ENCODE data around the gene AFDN. TPM values are rescaled to one million over a fixed set of nuclear protein-coding genes. Genes with fewer than 3 reads are reported as not detected.
"Not testable (repeated sequence)": the region's sequence is repeated elsewhere in the genome, so short reads cannot be mapped to it uniquely, and the experiment has no call there.

The AFDN gene
- total RNA-seq, 2 experiments from 2014 or later = 11.9 to 14.0 TPM

DNA sequence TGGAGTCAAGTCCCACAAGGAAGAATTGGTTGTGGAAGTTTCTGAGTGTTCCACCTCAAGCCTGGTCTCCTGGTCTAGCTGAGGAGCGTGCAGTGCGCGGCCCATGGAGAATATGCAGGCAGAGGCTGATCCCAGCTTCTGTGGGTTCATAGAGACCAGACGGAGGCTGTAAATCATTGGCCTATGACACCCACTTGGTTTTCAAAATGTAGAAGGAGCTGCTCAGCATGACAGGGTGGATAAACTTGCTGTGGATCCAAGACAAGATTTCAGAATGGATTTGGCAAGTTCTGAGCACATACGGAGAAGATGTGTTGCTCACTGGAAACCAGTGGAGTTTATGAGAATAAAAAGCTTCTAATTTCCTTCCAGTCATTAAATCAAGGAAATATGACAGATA, 171.5 kb downstream of the AFDN start:
- no peak for ATAC-seq
- intact Hi-C loops (cut with DNase I, micrococcal nuclease) = no loop called here
- ChIA-PET CTCF (no interaction called here), POLR2A (no interaction called here)
- no peak for DNase-seq
- no peaks in the 10 kb centered on the region for H3K9me3 Mint-ChIP-seq (ENCODE audit: low read depth)
- H3K27me3 Mint-ChIP-seq = peaks cover 6% of the 10 kb centered on the region
- no peak overlapping the region for H3K4me3 Mint-ChIP-seq
- no peaks in the 10 kb centered on the region for H3K36me3 Mint-ChIP-seq (ENCODE audit: low read depth)
- no peak overlapping the region for H3K27ac Mint-ChIP-seq
- H3K4me1 Mint-ChIP-seq = no peaks in the 10 kb centered on the region

DNA sequence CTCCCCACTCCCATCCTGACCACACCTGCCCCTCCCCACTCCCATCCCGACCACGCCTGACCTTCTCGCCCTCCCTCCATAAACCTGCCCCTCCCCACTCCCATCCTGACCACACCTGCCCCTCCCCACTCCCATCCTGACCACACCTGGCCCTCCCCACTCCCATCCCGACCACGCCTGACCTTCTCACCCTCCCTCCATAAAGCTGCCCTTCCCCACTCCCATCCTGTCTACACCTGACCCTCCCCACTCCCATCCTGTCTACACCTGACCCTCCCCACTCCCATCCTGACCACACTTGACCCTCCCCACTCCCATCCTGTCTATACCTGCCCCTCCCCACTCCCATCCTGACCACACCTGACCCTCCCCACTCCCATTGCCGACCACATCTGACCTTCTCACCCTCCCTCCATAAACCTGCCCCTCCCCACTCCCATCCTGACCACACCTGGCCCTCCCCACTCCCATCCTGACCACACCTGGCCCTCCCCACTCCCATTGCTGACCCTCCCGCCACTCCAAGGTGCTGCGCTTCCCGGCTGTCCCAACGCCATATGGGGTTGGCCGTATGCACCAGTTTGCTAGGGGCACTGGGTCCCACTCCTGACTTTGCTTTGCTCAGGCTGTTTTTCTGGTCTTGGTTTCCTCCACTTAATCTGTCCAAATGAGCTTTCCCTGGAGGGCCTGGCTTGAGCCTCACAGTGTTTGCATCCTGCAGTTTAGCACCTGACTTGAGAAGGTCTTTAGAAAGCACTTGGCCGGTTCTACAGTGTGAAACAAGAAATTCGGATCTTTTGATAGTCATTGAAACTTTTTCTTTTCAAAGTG, 173.7 kb downstream of the AFDN start:
- ChIA-PET CTCF (no interaction called here), POLR2A (no interaction called here)
- Mint-ChIP-seq H3K4me1 (no peaks in the 10 kb centered on the region), H3K36me3 (ENCODE audit: low read depth) (no peaks in the 10 kb centered on the region), H3K4me3 (no peak overlapping the region), H3K9me3 (ENCODE audit: low read depth) (no peaks in the 10 kb centered on the region), H3K27me3 (peaks cover 3% of the 10 kb centered on the region), H3K27ac (no peak overlapping the region)
- DNase-seq (no peak), ATAC-seq (no peak)
- intact Hi-C loops (cut with DNase I, micrococcal nuclease) = no loop called here

DNA sequence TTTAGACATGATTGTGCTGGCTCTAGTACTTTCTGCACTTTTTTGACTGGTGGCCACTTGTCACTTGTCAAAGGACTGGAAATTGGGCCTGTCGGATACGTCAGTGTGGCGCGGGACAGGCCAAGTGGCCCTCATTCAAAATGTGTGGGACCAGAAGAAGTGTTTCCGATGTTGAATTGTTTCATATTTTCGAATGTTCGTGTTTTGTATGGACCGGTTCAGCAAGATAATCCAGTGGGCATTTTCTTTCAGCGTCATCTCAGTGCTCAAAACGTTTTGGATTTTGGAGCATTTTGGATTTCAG, 174.3 kb downstream of the AFDN start:
- POLR2A ChIA-PET = no interaction called here
- Mint-ChIP-seq H3K27ac (no peak overlapping the region), H3K9me3 (ENCODE audit: low read depth) (no peaks in the 10 kb centered on the region), H3K36me3 (ENCODE audit: low read depth) (no peaks in the 10 kb centered on the region), H3K4me1 (no peaks in the 10 kb centered on the region), H3K4me3 (no peak overlapping the region), H3K27me3 (peaks cover 3% of the 10 kb centered on the region)
- ATAC-seq (no peak), DNase-seq (no peak)
- intact Hi-C loops (cut with DNase I, micrococcal nuclease) = no loop called here
- CTCF ChIA-PET = no interaction called here

DNA sequence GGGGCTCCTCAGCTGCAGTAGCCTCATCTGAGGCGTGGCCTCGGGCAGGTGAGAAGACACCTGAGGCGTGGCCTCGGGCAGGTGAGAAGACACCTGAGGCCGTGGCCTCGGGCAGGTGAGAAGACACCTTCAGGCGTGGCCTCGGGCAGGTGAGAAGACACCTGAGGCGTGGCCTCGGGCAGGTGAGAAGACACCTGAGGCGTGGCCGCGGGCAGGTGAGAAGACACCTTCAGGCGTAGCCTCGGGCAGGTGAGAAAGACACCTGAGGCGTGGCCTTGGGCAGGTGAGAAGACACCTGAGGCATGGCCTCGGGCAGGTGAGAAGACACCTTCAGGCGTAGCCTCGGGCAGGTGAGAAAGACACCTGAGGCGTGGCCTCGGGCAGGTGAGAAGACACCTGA, 174.8 kb downstream of the AFDN start:
- ATAC-seq; H3K9me3 Mint-ChIP-seq (ENCODE audit: low read depth); H3K4me1 Mint-ChIP-seq; POLR2A ChIA-PET; CTCF ChIA-PET; H3K36me3 Mint-ChIP-seq (ENCODE audit: low read depth); H3K4me3 Mint-ChIP-seq; H3K27ac Mint-ChIP-seq; H3K27me3 Mint-ChIP-seq; intact Hi-C loops (cut with DNase I, micrococcal nuclease); DNase-seq: not testable (repeated sequence)

DNA sequence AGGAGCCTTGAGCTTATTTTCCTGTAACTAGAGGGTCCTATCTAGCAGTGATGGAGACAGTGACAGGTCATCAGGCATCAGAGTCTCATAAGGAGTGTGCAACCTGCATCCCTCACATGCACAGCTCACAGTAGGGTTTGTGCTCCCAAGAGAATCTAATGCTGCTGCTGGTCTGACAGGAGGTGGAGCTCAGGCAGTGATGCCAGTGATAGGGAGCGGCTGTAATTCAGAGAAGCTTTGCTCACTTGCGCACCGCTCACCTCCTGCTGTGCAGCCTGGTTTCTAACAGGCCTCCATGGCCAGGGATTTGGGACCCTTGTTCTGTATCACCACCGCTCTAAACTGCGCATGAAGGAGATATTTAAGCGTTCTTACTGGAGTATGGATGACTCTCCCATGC, 176.1 kb downstream of the AFDN start:
- ChIA-PET POLR2A (no interaction called here), CTCF (interaction anchor here (0.6 kb wide), 1 partner anchor 537 kb away, joined by 3 read pairs; no protein-coding TSS in a partner anchor)
- DNase-seq = no peak
- H3K27ac Mint-ChIP-seq = no peak overlapping the region
- peaks cover 1% of the 10 kb centered on the region for H3K27me3 Mint-ChIP-seq
- no peak overlapping the region for H3K4me3 Mint-ChIP-seq
- H3K4me1 Mint-ChIP-seq = no peaks in the 10 kb centered on the region
- no peaks in the 10 kb centered on the region for H3K9me3 Mint-ChIP-seq (ENCODE audit: low read depth)
- ATAC-seq = no peak
- intact Hi-C loops (cut with DNase I, micrococcal nuclease) = no loop called here
- no peaks in the 10 kb centered on the region for H3K36me3 Mint-ChIP-seq (ENCODE audit: low read depth)

DNA sequence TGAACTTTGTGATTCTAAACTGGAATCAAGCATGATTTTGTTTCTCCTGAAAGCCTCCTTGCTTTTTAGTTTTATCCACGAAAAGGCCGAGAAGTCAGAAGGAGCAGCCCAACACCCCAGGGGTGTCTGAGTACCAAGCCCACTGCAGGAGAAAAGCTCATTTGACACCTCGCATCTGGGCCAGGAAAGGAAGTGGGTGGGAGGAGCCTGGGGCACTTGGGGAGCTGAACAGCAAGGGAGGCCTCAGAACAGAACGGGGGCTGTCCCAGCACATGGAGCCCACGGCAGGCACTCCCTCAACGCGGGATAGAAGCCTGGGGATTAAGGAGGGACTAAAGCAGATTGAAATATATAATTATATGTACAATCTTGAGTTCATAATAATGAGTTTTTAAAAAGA, 177.3 kb downstream of the AFDN start:
- Mint-ChIP-seq H3K4me1 (no peaks in the 10 kb centered on the region), H3K9me3 (ENCODE audit: low read depth) (peaks cover 2% of the 10 kb centered on the region), H3K27me3 (no peaks in the 10 kb centered on the region), H3K36me3 (ENCODE audit: low read depth) (no peaks in the 10 kb centered on the region), H3K4me3 (no peak overlapping the region), H3K27ac (no peak overlapping the region)
- intact Hi-C loops (cut with DNase I, micrococcal nuclease) = no loop called here
- no peak for ATAC-seq
- ChIA-PET POLR2A (no interaction called here), CTCF (no interaction called here)
- no peak for DNase-seq

DNA sequence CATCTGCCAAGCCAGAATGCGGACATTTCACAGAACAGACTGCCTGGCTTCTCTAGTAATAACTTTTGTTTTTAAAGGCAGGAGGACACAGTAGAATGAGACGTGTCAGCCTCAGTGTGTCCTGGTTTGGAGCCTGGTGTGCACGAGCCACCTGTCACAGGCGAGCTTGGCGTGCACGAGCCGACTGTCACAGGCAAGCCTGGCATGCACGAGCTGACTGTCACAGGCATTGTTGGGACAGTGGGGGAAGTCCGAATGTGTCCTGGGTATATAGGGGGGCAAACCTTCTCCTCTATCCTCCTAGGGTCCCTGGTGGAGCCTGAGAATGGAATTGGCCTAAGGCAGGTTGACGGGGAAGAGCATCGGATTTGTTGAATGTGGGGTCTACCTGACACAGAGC, 178.2 kb downstream of the AFDN start:
- DNase-seq (no peak), ATAC-seq (no peak)
- H3K36me3 Mint-ChIP-seq (ENCODE audit: low read depth) = no peaks in the 10 kb centered on the region
- no peaks in the 10 kb centered on the region for H3K27me3 Mint-ChIP-seq
- H3K27ac Mint-ChIP-seq = no peak overlapping the region
- H3K4me3 Mint-ChIP-seq = no peak overlapping the region
- H3K4me1 Mint-ChIP-seq = no peaks in the 10 kb centered on the region
- intact Hi-C loops (cut with DNase I, micrococcal nuclease) = no loop called here
- CTCF ChIA-PET = no interaction called here
- H3K9me3 Mint-ChIP-seq (ENCODE audit: low read depth) = peaks cover 2% of the 10 kb centered on the region
- POLR2A ChIA-PET = no interaction called here

DNA sequence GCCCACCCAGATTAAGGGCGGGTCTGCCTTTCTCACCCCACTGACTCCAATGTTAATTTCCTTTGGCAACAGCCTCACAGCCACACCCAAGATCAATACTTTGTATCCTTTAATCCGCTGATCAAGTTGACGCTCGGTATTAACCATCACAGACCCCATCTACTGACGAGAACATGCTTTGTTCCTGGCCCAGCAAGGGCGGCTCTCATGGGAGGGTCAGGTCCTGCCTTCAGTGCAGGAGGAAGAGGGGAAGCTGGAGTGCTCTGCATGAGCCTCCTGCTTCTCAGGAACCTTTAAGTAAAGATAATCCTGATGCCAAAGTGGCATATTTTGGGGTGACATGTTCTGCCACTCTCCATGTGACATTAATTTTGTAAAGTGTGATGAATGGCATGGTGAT, 179.1 kb downstream of the AFDN start:
- H3K9me3 Mint-ChIP-seq (ENCODE audit: low read depth) = peaks cover 8% of the 10 kb centered on the region
- no peak overlapping the region for H3K27ac Mint-ChIP-seq
- H3K36me3 Mint-ChIP-seq (ENCODE audit: low read depth) = peaks cover 4% of the 10 kb centered on the region
- H3K4me3 Mint-ChIP-seq = no peak overlapping the region
- POLR2A ChIA-PET = no interaction called here
- H3K27me3 Mint-ChIP-seq = peaks cover 2% of the 10 kb centered on the region
- DNase-seq (no peak), ATAC-seq (no peak)
- H3K4me1 Mint-ChIP-seq = no peaks in the 10 kb centered on the region
- intact Hi-C loops (cut with DNase I, micrococcal nuclease) = no loop called here
- CTCF ChIA-PET = no interaction called here

DNA sequence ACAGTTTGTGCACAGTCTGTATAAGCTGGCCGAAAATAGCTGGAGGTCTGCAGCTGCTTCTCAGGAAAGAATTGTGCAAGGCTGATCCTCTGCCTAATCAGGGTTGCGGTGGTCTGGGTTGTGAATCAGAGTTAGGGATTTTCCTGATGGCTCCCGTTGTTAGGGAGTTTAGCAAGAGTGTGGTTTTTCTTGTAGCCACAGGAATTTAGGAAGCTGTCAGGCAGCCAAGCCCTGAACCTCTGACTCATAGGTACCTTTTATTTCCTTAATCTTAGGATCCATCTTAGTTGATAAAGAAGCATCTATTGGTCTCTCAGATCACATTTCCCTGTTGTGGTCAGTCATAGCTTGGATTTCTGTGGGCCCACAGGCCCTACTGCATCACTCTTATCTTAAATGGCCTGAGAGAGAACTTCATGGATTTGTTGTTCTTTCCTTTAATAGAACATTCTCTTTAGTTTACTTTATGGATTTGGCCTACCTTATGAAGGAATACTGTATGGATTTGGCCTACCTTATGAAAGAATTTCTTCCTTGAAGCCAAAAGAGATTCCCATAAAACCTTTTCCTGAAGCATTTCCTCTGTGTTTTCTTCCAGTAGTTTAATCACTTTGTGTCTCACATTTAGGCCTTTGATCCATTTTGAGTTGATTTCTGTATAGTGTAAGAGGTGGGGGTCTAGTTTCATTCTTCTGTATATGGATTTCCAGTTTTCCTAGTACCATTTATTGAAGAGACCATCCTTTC, 181.1 kb downstream of the AFDN start:
- DNase-seq (no peak), ATAC-seq (no peak)
- peaks cover 21% of the 10 kb centered on the region for H3K9me3 Mint-ChIP-seq (ENCODE audit: low read depth)
- peaks cover 2% of the 10 kb centered on the region for H3K27me3 Mint-ChIP-seq
- H3K4me3 Mint-ChIP-seq = no peak overlapping the region
- intact Hi-C loops (cut with DNase I, micrococcal nuclease) = no loop called here
- POLR2A ChIA-PET = no interaction called here
- H3K27ac Mint-ChIP-seq = no peak overlapping the region
- H3K36me3 Mint-ChIP-seq (ENCODE audit: low read depth) = peaks cover 4% of the 10 kb centered on the region
- CTCF ChIA-PET = no interaction called here
- H3K4me1 Mint-ChIP-seq = no peaks in the 10 kb centered on the region

DNA sequence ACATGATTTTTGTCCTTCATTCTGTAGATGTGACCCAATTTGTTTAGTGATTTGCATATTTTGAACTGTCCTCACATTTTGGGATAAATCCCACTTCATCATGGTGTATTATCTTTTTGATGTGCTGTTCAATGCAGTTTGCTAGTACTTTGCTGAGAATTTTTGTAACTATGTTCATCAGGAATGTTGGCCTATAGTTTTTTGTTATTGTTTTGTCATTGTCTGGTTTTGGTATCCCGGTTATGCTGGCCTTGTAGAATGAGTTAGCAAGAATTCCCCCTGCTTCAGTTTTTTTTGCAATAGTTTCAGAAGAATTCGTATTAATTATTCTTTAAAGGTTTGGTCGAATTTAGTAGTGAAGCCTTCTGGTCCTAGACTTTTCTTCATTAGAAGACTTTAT, 182.6 kb downstream of the AFDN start:
- POLR2A ChIA-PET = no interaction called here
- CTCF ChIA-PET = no interaction called here

DNA sequence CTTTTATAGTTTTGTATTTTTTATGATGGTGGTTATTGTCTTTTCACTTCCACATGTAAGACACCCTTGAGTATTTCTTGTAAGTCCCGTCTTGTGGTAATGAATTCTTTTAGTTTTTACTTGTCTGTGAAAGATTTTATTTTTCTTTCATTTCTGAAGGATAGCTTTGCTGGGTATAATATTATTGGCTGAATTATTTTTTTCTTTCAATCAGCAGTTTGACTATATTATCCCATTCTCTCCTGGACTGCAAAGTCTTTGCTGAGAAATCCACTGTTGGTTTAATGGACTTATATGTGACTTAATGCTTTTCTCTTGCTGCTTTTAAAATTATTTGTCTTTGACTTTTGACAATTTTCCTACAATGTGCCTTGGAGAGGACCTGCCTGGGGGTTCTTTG, 184.6 kb downstream of the AFDN start:
- POLR2A ChIA-PET = no interaction called here
- no peak overlapping the region for H3K27ac Mint-ChIP-seq
- intact Hi-C loops (cut with DNase I, micrococcal nuclease) = no loop called here
- H3K27me3 Mint-ChIP-seq = peaks cover 2% of the 10 kb centered on the region
- ATAC-seq = no peak
- CTCF ChIA-PET = no interaction called here
- no peak overlapping the region for H3K4me3 Mint-ChIP-seq
- H3K9me3 Mint-ChIP-seq (ENCODE audit: low read depth) = peaks cover 22% of the 10 kb centered on the region
- DNase-seq = no peak
- peaks cover 4% of the 10 kb centered on the region for H3K36me3 Mint-ChIP-seq (ENCODE audit: low read depth)
- H3K4me1 Mint-ChIP-seq = no peaks in the 10 kb centered on the region

More for the DNA sequence above, 182.6 kb downstream of the AFDN start:
- Mint-ChIP-seq H3K27ac (no peak overlapping the region), H3K36me3 (ENCODE audit: low read depth) (peaks cover 4% of the 10 kb centered on the region), H3K4me3 (no peak overlapping the region), H3K9me3 (ENCODE audit: low read depth) (peaks cover 22% of the 10 kb centered on the region), H3K4me1 (no peaks in the 10 kb centered on the region), H3K27me3 (peaks cover 2% of the 10 kb centered on the region)
- ATAC-seq (no peak), DNase-seq (no peak)
- intact Hi-C loops (cut with DNase I, micrococcal nuclease) = no loop called here

DNA sequence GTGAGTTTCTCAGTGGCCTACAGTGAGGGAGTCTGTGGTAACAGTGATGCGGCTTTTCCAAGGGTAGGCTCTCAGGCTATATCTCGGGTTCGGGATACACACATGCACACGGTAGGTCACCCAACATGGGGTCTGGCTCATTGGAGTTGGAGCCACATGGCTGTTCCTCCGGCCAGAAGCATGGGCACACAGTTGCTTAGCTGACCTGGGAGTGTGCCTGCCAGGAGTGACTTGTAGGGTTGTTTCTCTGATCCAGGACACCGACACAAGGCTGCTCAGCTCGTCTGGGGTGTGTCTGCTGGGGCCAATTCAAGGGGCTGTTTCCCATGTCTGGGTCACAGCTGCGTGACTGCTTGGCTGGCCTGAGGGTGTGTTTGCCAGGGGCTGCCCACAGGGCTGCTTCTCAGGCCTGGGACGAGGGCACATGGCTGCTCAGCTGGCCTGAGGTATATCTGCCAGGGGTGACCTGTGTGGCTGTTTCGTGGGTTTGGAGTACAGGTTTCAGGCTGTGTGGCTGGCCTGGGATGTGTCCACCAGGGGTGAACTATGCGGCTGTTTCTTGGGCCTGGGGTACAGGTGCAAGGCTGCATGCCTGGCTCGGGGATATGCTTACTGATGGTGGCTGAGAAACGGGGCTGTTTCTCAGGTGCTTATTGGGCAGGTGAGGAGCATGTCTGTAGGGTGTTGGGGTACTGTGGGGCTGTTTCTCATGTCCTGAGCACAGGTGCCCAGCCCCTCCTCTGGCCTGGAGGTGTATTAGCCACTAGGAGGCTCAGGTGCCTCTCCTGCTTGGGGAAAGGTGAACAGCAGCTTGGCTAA, 185.9 kb downstream of the AFDN start:
- H3K36me3 Mint-ChIP-seq (ENCODE audit: low read depth) = peaks cover 4% of the 10 kb centered on the region
- H3K4me3 Mint-ChIP-seq = no peak overlapping the region

More for the DNA sequence above, 185.9 kb downstream of the AFDN start:
- intact Hi-C loops (cut with DNase I, micrococcal nuclease) = no loop called here
- no peaks in the 10 kb centered on the region for H3K4me1 Mint-ChIP-seq
- H3K9me3 Mint-ChIP-seq (ENCODE audit: low read depth) = peaks cover 22% of the 10 kb centered on the region
- CTCF ChIA-PET = interaction anchor here (0.7 kb wide), 1 partner anchor 804 kb away, joined by 3 read pairs; no protein-coding TSS in a partner anchor
- ATAC-seq (no peak), DNase-seq (no peak)
- H3K27ac Mint-ChIP-seq = no peak overlapping the region
- POLR2A ChIA-PET = no interaction called here
- peaks cover 2% of the 10 kb centered on the region for H3K27me3 Mint-ChIP-seq
